Activated CD8-positive, alpha-beta T cell treated with anti-CD3 and anti-CD28 coated beads for 36 hours (primary cell): Measurements from ENCODE around the gene SLC5A1. TPM values are rescaled to one million over a fixed set of nuclear protein-coding genes. Genes with fewer than 3 reads are reported as not detected.

ENCODE experiments used
- ATAC-seq: fragments of 200-7000 bp; cut with Tn5 transposase; one replicate; pipeline ENCODE4 v1.10.0; 2021; ENCODE audit warnings: mild to moderate bottlenecking, moderate library complexity
- CTCF ChIA-PET: fragments of 350-600 bp; sonication (Branson Sonifier 250); formaldehyde crosslinking; loops from one replicate; lab custom pipeline; 2021; ENCODE audit warnings: antibody characterized with exemption; lab: Charles Lee
- POLR2A ChIA-PET: fragments of 350-600 bp; sonication (Branson Sonifier 250); formaldehyde crosslinking; loops from one replicate; lab custom pipeline; 2021; ENCODE audit warnings: antibody characterized with exemption; lab: Charles Lee
- DNase-seq: peaks from one replicate; pipeline ENCODE4 v3.0.0-alpha.2; 2020
- H3K27ac Mint-ChIP-seq: one replicate; pipeline ENCODE4 v1.8.0; 2021; ENCODE audit warnings: mild to moderate bottlenecking, mixed read lengths
- H3K27me3 Mint-ChIP-seq: one replicate; pipeline ENCODE4 v1.8.0; 2021; ENCODE audit warnings: mixed read lengths
- H3K36me3 Mint-ChIP-seq: one replicate; pipeline ENCODE4 v1.8.0; 2021; ENCODE audit warnings: low read depth, mixed read lengths
- H3K4me1 Mint-ChIP-seq: one replicate; pipeline ENCODE4 v1.8.0; 2021; ENCODE audit warnings: low read depth, mixed read lengths
- H3K4me3 Mint-ChIP-seq: one replicate; pipeline ENCODE4 v1.8.0; 2021; ENCODE audit warnings: mild to moderate bottlenecking, moderate library complexity, mixed read lengths
- H3K9me3 Mint-ChIP-seq: one replicate; pipeline ENCODE4 v1.8.0; 2021; ENCODE audit warnings: mixed read lengths
- intact Hi-C: fragments of 100-400 bp; cut with micrococcal nuclease; formaldehyde crosslinking; loops from one replicate; pipeline ENCODE4 v1.10.0; 2022
- total RNA-seq, 2 experiments: library from RNA; stranded (reverse); gene quantifications; one replicate each; pipeline ENCODE4 v1.2.3, GENCODE V29; 2021
- TF ChIP-seq, protein P1 (sequence below): fragments of 200-600 bp; IDR thresholded peaks from one replicate; pipeline ENCODE4 v1.8.0; 2022; ENCODE audit warnings: antibody characterized with exemption, mild to moderate bottlenecking

Gene SLC5A1
- total RNA-seq, 2 experiments from 2014 or later = not detected

DNA sequence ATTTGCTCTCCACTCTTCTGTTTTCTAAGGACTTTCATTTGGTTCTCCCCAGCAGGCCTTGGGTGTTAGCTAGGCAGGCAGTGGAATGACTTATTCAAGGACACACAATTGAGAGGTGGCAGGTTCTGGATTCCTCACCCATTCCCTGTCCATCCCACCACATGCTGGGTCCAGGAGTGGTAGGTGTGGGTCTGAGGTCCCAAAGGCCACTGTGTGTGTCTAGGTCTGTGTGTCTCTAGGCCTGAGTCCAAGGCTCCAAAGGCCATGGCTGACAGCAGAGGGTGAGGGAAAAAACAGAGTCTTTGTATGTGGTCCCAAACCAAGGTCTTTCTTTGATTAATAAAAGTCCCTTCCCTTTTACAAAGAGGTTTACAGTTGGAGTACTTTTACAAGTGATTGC, 40.8 kb downstream of the SLC5A1 start:
- H3K27me3 Mint-ChIP-seq = peaks cover 12% of the 10 kb centered on the region
- POLR2A ChIA-PET = no interaction called here
- TF ChIP-seq, protein P1, sequence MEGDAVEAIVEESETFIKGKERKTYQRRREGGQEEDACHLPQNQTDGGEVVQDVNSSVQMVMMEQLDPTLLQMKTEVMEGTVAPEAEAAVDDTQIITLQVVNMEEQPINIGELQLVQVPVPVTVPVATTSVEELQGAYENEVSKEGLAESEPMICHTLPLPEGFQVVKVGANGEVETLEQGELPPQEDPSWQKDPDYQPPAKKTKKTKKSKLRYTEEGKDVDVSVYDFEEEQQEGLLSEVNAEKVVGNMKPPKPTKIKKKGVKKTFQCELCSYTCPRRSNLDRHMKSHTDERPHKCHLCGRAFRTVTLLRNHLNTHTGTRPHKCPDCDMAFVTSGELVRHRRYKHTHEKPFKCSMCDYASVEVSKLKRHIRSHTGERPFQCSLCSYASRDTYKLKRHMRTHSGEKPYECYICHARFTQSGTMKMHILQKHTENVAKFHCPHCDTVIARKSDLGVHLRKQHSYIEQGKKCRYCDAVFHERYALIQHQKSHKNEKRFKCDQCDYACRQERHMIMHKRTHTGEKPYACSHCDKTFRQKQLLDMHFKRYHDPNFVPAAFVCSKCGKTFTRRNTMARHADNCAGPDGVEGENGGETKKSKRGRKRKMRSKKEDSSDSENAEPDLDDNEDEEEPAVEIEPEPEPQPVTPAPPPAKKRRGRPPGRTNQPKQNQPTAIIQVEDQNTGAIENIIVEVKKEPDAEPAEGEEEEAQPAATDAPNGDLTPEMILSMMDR = no peak
- no peaks in the 10 kb centered on the region for H3K9me3 Mint-ChIP-seq
- intact Hi-C loops = loop anchor here (5.0 kb wide), 1 partner anchor 107 kb away; no protein-coding TSS in a partner anchor
- H3K4me1 Mint-ChIP-seq = no peaks in the 10 kb centered on the region
- H3K27ac Mint-ChIP-seq = no peak overlapping the region
- DNase-seq = no peak
- no peaks in the 10 kb centered on the region for H3K36me3 Mint-ChIP-seq
- no peak overlapping the region for H3K4me3 Mint-ChIP-seq
- CTCF ChIA-PET = interaction anchor here (1.6 to 7.6 kb wide), 3 partner anchors 106 to 182 kb away, joined by 3 to 75 read pairs (median 30); no protein-coding TSS in a partner anchor
- no peak for ATAC-seq

DNA sequence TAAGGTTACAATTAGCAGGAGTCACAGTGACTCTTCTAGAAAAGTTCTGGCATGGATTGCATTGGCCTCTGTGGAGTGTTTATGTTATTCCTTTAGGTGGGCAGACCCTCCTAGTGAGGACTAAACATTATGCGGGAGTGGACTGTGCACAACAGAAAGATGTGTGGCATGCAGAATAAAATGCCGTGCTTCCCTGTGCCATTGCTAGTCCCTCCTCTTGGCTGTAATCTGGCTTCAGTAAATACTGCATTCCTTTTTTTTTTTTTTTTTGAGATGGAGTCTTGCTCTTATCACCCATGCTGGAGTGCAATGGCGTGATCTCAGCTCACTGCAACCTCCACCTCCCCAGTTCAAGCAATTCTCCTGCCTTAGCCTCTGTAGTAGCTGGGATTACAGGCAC, 45.0 kb downstream of the SLC5A1 start:
- ChIA-PET POLR2A (no interaction called here), CTCF (no interaction called here)
- H3K36me3 Mint-ChIP-seq = no peaks in the 10 kb centered on the region
- DNase-seq (no peak), ATAC-seq (no peak)
- intact Hi-C loops = no loop called here
- no peaks in the 10 kb centered on the region for H3K9me3 Mint-ChIP-seq
- TF ChIP-seq, protein P1 = no peak
- H3K4me3 Mint-ChIP-seq = no peak overlapping the region
- no peak overlapping the region for H3K27ac Mint-ChIP-seq
- peaks cover 11% of the 10 kb centered on the region for H3K27me3 Mint-ChIP-seq
- H3K4me1 Mint-ChIP-seq = no peaks in the 10 kb centered on the region

DNA sequence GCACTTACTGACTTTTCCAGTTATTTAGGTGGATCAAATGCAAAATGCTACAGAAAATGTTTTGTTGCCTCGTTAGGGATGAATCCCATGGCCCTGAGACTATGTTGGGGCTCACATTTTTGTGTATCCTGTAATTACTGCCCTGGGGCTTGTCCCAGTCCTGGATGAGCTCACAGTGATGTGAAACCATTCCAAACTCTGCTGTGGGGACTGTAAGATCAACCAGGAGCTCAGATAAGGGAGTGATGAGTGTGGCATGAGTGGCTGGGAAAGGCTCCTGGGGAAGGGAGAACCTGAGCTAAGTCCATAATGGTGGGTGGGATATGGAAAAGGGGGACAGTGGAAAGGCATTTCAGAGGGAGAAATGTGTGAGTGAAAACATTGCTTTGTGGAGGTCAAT, 54.0 kb downstream of the SLC5A1 start:
- POLR2A ChIA-PET = interaction anchor here (0.5 kb wide), 1 partner anchor 1575 kb away, joined by 4 read pairs; no protein-coding TSS in a partner anchor
- Mint-ChIP-seq H3K4me1 (peaks cover 11% of the 10 kb centered on the region), H3K4me3 (no peak overlapping the region), H3K36me3 (no peaks in the 10 kb centered on the region), H3K27ac (no peak overlapping the region), H3K9me3 (no peaks in the 10 kb centered on the region), H3K27me3 (no peaks in the 10 kb centered on the region)
- no peak for DNase-seq
- no peak for ATAC-seq
- TF ChIP-seq, protein P1 = no peak
- intact Hi-C loops = no loop called here
- CTCF ChIA-PET = no interaction called here

DNA sequence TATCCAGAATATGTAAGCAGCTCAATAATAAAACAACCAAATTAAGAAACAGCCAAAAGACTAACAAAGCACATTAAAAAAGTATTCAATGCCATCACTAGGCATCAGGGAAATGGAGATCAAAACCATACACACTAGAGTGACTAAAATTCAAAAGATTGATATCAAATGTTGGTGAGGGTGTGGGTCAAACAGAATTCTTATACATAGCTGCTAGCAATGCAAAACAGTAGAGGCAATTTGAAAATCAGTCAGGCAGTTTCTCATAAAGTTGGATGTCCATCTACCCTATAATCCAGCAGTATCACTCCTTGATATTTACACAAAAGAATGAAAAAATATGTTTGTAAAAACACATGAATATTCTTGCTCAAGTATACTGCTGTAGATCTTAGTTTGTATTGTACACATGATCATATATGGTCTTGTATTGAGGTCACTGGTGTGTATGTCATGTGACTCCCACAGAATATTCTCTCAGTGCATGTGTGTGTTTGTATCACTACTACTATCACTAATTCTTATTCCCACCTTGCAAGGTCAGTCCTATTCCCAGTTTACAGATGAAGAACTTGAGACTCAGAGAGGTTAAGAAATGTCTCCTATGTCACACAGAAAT, 54.9 kb downstream of the SLC5A1 start:
- Mint-ChIP-seq H3K27ac (no peak overlapping the region), H3K36me3 (no peaks in the 10 kb centered on the region), H3K9me3 (no peaks in the 10 kb centered on the region), H3K4me1 (peaks cover 11% of the 10 kb centered on the region), H3K27me3 (peaks cover 4% of the 10 kb centered on the region), H3K4me3 (no peak overlapping the region)
- DNase-seq (no peak), ATAC-seq (no peak)
- TF ChIP-seq, protein P1 = no peak
- POLR2A ChIA-PET = no interaction called here
- CTCF ChIA-PET = no interaction called here
- intact Hi-C loops = no loop called here

DNA sequence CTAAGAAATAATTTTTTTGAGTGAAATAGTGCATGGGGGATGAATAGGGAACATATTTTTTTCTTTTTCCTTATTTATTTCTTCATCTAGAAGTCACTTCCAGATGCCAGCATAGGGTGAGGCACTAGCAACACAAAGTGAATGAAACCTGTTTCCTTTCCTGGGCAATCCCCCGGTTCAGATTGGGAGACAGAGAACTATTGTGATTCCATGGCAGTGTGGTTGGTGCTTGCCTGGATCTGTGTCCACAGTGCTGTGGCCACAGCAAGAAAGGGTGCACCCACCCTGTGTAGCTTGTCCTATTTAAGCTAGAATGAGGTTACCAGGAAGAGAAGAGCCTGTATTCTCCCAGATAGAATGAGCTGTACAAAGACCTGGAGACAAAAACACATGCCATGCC, 57.6 kb downstream of the SLC5A1 start:
- Mint-ChIP-seq H3K36me3 (no peaks in the 10 kb centered on the region), H3K27ac (no peak overlapping the region), H3K9me3 (no peaks in the 10 kb centered on the region), H3K4me3 (no peak overlapping the region), H3K4me1 (no peaks in the 10 kb centered on the region), H3K27me3 (peaks cover 4% of the 10 kb centered on the region)
- no peak for DNase-seq
- POLR2A ChIA-PET = no interaction called here
- intact Hi-C loops = loop anchor here (10.0 kb wide), 1 partner anchor 164 kb away; no protein-coding TSS in a partner anchor
- ATAC-seq = no peak
- CTCF ChIA-PET = interaction anchor here (0.6 to 1.2 kb wide), 2 partner anchors 10 to 130 kb away, joined by 3 to 5 read pairs; no protein-coding TSS in a partner anchor
- TF ChIP-seq, protein P1 = no peak
